GM19452 (cell line): ENCODE measurements around the gene POLR3GL.

Experiments
- ATAC-seq: cut with Tn5 transposase; IDR thresholded peaks from one replicate; pipeline ENCODE4 v1.9.1; 2021; ENCODE audit not compliant: unreplicated experiment

The POLR3GL gene

DNA sequence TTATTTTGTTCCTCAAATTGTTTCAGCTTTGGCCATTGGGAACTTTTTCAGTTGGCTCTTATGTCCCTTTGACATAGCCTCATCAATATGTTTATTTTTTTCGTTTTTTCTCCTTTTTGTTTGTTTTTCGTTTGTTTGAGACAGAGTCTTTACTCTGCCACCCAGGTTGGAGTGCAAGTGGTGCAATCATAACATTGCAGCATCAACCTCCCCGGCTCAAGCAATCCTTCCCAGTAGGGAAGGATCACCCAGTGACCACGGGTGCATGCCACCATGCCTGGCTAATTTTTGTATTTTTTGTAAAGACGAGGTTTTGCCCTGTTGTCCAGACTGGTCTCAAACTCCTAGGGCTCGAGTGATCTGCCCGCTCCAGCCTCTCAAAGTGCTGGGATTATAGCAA lies 8.1 kb downstream of the POLR3GL start:
- no peak for ATAC-seq

DNA sequence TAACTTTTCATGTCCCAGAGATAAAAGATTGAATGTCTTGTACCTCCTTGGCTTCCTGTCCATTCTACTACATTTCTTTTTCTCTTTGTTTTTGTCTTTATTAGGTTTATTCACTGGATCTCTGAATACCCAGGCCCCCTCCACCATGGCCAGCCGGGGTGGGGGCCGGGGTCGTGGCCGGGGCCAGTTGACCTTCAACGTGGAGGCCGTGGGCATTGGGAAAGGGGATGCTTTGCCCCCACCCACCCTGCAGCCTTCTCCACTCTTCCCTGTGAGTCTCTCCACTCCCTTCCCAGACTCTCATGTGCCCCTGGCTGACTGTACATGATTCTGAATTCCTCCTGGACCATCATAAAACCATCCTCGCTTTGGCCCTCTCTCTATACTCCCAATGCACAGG lies 10.2 kb downstream of the POLR3GL start:
- ATAC-seq = no peak

DNA sequence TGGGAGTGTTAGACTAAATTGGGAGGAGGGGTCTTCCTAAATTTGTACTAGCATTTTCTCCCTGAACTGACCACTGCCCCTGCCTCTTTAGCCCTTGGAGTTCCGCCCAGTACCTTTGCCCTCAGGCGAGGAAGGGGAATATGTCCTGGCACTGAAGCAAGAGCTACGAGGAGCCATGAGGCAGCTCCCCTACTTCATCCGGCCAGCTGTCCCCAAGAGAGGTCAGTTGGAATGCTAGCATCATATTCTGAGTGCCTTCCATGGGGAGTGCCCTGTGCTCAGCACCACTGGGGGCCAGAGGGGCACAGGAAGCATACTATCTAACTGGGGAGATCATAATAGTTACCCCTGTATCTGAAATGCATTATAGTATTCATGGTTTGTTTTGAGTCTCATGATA lies 10.7 kb downstream of the POLR3GL start:
- no peak for ATAC-seq

DNA sequence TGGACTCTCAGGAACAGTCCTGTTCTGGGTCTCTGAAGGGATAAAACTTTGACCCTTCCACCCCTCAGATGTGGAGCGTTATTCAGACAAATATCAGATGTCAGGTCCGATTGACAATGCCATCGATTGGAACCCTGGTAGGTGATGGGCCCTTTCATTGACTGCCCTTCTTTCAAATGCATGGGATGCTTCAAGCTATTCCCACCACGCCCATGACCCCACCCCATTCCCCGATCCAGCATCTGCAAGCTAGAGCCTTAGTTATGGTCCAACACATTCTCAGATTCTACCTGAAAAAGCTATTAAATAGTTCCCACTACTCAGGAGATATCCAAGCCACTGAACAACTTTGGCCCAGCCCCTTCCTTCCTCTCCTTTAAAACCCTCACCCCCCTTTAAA lies 12.5 kb downstream of the POLR3GL start:
- ATAC-seq = no peak

DNA sequence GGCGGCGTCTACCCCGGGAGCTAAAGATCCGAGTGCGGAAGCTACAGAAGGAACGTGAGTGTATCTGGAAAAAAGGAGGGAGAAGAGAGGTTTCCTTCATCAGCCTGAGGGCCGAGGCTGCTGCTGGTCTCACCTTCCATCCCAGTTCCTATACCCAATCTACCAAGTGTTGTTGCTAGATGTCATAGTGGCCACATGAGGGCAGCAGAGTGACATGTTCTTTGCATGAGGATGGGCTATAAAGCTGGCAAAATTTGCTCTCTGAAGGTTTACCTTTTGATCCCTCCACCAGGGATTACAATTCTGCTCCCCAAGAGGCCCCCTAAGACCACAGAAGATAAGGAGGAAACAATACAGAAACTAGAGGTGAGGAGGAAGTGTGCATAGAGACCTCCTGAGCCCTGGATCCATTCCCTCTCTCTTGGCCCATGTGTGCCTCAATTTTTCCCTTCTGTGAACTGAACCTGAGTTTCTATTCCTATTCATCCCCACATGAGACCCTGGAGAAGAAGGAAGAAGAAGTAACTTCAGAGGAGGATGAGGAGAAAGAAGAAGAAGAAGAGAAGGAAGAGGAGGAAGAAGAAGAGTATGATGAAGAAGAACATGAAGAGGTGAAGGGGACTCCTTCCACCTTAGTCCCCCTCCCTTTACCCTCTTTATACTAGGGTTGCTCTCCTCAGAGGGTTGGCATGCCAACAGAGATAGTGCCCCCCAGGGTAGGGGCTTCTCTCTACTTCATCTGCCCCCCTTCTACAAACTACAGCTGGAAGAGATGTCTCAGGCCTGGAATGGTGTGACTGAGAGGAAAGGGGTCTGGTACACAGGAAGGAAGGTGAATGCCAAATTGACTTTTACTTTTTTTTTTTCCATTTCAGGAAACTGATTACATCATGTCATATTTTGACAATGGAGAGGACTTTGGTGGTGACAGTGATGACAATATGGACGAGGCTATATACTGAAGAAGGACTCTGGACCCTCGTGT lies 13.3 kb downstream of the POLR3GL start:
- no peak for ATAC-seq

DNA sequence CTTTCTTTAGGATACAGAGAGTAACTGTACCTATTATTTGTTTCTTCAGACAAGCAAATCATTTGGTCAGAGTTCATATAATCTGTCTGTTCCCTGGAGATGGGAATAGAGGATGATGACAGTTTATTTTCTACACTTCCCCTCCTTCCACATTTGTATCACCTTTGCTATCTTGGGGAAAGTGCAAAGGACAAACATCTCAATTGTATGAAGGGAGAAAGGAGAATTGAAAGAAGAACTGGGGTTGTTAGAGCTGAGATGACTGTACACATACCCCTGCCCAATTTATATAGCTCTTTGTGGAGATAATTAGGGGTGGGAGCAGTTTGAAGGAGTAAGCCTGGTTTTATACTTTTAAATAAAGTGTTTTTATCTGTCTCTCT lies 14.0 kb downstream of the POLR3GL start:
- no peak for ATAC-seq

DNA sequence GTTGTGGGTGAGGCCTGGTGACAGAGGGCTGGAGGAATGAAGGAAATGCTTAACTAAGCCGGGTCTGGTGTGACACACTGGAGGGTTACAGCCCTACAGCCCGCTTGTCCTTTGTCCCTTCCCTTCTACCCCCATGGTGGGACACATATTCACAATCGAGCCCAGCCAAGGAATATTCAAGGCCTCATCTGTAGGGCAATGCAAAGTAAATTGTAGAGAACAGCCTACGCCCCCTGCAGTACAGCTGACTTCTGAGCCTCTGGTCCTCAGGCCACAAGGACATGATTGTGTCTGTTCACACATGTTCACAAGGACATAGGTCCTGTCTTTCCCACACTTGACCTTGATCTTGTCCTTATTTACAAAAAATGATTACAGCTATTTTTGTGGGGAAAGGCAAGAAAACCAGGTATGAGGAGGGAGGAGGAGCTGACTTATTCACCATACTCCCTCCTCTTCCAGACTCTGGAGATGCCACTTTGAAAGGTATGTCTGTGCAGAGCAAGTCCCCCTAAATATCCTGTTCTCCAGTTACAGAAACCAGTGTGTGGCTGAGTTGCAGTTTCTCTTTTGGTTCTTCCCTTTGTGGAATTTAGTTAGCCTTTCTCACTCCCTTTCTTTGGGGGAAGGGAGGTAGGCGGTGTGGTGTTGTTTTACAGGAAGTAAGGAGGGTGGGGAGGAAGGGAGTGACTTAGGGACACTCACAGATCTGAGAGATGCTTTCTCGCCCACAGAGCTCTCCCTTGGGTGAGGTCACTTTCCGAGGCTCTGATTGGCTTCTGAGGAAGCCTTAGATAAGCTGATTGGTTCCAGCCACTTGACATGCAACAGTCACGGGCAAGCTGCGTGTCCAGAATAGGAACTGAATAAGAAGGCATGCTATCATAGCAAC lies 14.6 kb downstream of the POLR3GL start:
- ATAC-seq = peak; percentile 86

DNA sequence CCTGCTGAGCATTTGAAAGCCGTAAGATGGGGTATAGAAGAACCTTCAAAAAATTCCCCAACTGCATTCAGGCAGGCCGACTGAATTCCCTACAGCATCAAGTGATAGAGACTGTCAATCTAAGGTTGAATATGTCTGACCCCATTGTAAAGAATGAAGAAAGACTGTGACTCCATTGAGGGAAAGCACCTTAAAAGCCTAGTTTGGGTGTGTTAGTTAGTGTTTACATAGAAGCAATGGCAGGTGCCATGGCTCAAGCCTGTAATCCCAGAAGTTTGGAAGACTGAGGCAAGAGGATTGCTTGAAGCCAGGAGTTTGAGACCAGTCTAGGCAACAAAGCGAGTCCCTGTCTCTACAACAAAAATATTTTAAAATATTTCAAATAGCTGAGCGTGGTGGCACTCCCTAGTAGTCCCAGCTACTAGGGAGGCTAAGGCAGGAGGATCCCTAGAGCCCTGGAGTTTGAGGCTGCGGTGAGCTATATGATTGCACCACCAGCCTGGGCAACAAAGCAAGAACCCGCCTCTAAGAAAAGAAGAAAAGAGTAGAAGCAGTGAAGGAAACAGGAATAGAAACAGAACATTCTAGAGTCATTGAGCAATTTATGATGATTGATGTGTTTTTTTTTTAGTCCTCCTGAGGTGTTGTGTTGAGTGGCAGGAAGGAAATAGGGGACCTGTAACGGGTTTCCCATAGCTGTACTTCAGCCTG lies 15.4 kb downstream of the POLR3GL start:
- peak; percentile 23 for ATAC-seq

DNA sequence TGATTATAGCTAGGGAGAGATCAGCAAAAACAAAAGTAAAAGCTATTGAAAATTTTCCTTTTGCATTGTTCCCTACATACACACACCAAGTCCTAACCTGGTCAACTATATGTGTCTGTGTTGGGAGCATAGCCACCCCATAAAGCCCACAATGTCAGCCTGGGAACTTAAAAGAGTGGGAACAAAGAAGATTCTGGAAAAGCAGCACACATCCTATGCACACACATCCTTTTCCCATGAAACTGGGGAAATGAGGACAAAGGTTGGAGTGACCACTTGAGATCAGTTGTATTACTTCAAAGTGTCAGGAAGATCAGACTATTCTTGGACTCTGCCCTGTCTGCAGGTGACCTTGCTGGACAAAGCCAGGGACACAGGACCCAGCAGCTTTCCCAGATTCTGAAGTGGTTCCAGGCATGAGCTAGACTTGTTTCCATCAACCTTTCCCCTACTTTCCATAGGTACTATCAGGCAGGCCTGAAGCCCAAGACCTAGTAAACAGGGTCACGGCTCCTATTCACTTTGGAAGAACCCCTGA lies 16.0 kb downstream of the POLR3GL start:
- no peak for ATAC-seq

DNA sequence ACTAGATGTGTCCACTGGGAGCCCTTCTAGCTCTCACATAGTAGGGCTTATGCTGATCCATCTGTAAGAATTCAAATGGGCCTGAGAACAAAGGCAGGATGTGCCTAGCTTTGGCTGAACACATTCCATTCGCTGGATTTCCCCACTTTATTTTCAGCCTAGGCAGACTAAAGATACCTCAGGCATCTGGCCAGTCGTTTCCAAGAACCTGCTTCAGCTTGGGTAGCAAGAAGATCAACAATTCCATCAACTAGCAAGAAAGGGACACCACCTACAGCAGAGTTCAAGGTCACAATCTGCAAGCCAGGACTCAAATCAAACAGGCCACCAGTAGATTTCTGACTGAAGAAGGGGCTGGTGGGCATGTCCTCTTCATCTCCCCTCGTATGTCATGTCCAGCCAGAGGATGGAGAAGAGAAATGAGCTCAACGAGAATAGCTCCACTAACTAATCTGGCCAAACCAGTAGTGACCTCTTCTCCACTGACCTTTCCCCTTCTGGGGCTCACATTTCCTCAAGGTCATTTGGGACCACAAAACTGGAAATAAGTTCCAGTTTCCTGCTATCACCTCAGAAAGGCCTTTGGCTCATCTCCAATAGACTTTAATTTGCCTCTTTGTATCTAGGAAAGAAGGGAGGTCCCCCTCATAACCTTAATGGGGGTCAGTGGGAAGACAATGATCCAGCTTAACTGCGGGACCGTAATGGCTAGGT lies 17.7 kb downstream of the POLR3GL start:
- ATAC-seq = no peak

DNA sequence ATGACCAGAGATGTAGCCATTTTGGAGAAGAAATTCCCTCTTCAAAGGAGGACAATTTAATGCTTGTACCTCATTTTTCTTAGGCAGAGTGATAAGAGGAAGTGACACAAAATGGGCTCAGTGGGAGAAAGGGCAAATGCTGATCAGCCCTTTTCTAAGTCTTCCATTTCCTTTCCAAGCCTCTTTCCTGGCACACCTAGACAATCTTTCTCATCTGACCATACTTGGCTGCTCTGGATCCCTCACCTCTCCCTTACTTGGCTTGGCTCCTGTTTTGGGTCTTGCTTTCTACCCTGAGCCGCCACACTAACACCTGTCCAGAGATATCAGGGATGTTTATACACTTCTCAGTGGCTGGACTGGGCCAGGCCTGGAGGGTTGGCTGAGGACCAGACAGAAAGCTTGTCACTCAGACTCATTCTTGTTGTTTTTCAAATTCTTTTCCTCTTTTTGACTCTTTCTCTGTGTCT lies 18.8 kb downstream of the POLR3GL start:
- no peak for ATAC-seq

DNA sequence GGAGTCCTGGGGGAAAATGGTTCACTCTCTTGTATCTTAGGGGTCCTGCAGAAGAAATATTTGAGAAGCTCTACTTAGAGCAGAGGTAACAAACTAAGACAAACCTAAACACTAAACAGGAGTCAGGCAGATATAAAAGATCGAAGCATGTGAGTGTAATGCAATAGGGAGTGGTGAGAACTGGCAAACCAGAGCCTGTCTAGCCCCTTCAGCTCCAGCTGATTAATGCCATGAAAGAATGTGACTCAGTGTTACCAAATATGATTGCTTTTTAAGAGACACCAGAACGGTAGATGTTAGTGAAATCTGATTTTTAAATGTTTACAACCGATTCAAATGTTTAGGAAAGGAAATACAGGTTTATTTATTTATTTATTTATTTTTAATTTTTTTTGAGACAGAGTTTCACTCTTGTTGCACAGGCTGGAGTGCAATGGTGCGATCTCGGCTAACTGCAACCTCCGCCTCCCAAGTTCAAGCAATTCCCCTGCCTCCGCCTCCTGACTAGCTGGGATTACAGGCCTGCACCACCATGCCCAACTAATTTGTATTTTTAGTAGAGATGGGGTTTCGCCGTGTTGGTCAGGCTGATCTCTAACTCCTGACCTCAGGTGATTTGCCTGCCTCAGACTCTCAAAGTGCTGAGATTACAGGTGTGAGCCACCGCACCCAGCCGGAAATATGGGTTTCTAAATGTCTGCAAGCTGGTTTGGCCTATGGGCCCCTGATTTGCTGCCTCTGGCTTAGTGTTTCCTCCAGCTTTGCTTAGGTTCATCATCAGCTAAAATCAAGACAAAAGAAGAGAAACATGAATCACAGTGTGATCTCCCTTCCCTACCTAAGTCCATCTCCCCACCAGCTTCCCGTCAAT lies 19.7 kb downstream of the POLR3GL start:
- no peak for ATAC-seq

DNA sequence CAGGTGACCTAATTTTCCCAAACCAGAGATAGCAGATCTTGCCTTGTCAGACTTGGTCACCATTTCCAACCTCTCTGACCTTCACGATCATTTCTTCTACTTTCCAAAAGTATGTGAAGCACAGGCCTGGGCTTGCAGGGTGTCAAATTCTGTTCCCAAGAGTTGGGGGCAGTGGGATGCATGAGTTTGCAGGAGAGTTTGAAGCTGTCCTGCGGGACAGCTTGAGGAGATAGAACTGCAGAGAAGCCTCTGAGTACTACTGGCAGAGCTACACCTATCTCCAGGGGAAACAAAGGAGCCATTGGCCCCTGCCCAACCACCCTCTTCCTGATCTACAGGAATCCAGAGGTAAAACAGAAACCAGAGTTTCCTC lies 20.6 kb downstream of the POLR3GL start:
- no peak for ATAC-seq

DNA sequence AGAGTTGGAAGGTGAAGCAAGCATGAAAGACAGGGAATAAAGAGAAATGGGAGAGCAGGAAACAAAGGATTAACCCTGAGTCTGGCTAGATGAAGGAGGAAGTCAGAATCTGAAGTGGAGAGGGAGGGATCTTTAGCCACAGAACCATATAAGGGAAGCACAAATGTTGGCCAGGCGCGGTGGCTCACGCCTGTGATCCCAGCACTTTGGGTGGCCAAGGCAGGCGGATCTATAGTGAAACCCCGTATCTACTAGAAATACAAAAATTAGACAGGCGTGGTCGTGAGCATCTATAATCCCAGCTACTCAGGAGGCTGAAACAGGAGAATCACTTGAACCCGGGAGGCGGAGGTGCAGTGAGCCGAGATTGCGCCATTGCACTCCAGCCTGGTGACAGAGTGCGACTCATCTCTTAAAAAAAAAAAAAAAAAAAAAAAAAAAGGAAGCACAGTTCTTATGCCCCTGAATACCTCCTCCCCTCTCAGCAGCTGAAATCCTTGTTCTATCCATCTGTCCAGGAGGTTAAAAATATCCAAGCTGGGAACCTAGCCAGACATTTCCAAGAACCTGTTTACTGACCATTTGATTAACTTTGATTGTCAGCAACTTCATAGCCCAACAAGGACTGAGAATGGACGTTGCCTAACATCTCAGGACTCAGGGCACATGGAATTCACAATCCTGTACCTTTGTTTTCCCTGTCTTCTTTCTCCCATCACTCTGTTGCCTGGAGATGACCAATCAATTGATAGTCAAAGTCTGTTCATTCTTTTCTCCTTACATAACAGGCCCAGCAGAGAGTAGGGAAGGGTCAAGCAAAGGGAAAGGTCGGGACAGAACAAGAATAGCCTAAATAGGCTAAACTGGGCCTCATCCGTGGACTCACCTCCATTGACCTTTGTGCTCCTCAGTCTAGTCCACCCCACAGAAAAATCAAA lies 21.3 kb downstream of the POLR3GL start:
- ATAC-seq = no peak

DNA sequence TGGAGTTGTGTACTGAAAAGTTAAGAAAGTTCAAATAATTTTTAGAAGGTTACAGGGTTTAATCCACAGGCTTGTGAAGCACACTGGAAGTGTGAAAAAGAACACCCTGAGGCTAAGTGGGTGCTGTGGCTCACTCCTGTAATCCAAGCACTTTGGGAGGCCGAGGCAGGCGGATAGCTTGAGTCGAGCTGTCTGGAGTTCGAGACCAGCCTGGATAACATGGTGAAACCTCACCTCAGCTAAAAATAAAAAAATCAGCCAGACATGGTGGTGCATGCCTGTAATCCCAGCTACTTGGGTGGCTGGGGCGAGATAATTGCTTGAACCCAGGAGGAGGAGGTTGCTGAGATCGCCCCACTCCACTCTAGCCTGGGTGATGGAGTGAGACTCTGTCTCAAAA lies 22.1 kb downstream of the POLR3GL start:
- ATAC-seq = no peak

DNA sequence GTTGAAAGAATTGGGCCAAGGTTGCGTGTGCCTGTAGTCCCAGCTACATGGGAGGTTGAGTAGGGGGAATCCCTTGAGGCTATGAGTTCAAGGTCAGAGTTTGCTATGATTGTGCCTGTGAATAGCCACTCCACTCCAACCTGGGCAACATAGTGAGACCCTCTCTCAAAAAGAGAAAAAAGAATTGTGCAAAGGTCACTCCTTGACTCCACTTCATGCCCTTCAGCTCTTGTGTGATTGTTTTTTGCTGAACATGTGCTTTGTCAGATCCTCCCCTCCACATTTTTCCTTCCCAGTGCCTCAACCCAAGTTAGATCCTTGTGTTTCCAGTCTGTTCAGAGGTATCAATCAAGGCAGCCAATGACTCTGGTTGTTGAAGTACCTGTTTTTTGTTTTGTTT lies 23.4 kb downstream of the POLR3GL start:
- ATAC-seq = no peak

DNA sequence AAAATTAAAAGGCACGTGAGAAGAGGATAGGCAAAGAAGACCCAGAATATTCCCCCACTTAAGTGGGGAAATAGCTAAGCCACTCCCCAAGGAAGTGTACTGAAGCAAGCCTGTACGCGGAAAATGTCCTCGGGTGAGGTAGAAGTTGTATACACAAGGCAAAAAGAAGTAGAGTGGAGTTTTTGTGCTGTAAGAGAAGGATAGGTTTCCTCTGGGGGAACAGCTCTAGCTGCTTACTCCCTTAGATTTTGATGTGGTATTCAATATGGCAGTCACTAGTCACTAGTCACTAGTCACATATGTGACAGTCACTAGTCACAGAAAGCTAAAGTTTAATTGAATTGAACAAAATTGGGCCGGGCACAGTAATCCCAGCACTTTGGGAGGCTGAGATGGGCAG lies 24.3 kb downstream of the POLR3GL start:
- ATAC-seq = no peak

DNA sequence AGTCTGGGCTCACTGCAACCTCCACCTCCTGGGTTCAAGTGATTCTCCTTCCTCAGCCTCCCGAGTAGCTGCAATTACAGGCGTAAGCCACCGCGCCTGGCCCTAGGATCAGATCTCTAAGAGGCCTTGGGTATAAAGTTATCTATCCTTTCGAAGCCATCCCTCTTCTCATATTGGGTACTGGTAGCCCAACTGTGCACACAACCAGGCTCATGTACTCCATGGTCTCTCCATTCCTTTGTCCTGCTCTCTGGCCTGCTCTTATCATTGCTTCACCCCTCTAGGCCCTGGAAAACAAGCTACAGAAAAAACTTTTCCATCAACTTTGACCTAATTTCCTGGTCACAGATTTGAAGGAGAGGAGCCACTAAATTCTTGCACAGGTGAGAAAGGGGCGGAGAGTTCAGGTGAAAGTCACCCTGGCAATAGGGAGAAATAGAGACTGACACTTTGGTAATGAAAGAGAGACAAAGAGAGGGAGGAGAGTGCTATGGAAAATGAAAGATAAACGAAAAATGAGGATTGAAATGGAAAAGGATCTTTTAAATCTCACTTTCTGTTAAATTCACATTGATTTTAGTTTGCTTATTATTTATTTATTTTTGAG lies 25.9 kb downstream of the POLR3GL start:
- ATAC-seq = no peak
